ENCODE data around the gene UNC5A. TPM values are rescaled to one million over a fixed set of nuclear protein-coding genes. Genes with fewer than 3 reads are reported as not detected.

The UNC5A gene
- total RNA-seq (not detected), total RNA-seq (0 to 0.16 (median 0) reads per million in 172 experiments)
- polyA plus RNA-seq (2013, experiment 1 of 2): 0.04 TPM
- polyA plus RNA-seq (2013, experiment 2 of 2): 0.08 TPM

- Mint-ChIP-seq H3K27me3 (peaks cover 76% of the 10 kb centered on the region), H3K27ac (no peak within 1 kb of the TSS), H3K36me3 (ENCODE audit: low read depth) (no peaks in the 10 kb centered on the region), H3K4me3 (peak within 1 kb of the TSS; percentile 86), H3K4me1 (ENCODE audit: low read depth) (peaks cover 15% of the 10 kb centered on the region), H3K9me3 (no peaks in the 10 kb centered on the region)
- TF ChIP-seq CTCF (IDR thresholded peaks at IDR 0.05): no peak
- peak in 13 of 14 experiments; percentile 28 to 70 (median 46) for DNase-seq
- peaks cover 18% of the 10 kb centered on the region for H3K4me1 ChIP-seq (ENCODE audit: insufficient read depth, low read length)
- H3K4me3 ChIP-seq (ENCODE audit: low read length): peak within 1 kb of the TSS; percentile 24
- H3K27me3 ChIP-seq (ENCODE audit: control insufficient read depth in 1 of 2, insufficient read depth in 2 of 2, low read length in 2 of 2): peaks cover 57 to 66% of the 10 kb centered on the region in 2 experiments
- no peaks in the 10 kb centered on the region for H3K36me3 ChIP-seq (ENCODE audit: insufficient read depth, low read length)
- ATAC-seq (ENCODE audit: poor library complexity): peak; percentile 66
- intact Hi-C loops (cut with DNase I, micrococcal nuclease): no loop called here
- H3K27ac ChIP-seq (ENCODE audit: low read depth in 1 of 2, low read length in 2 of 2): no peak within 1 kb of the TSS
- CTCF ChIA-PET: no interaction called here
- POLR2A ChIA-PET: no interaction called here
- H3K9me3 ChIP-seq (ENCODE audit: control insufficient read depth in 1 of 2, insufficient read depth in 1 of 2, low read length in 2 of 2): peaks cover 0 to 15% of the 10 kb centered on the region in 2 experiments
Measured at GRCh38 chr5:176810081-176810597, at the start of gene UNC5A. Gene UNC5A, plus strand, starts transcription at chr5:176810559. Its CDS starts 192 bp downstream, at chr5:176810751.

GRCh38 chr5:176761755-176762154, 48.6 kb upstream of the UNC5A start:
- POLR2A ChIA-PET: no interaction called here
- ATAC-seq (ENCODE audit: poor library complexity): no peak
- no peak overlapping the region for H3K4me3 Mint-ChIP-seq

GRCh38 chr5:176762489-176762888, 47.9 kb upstream of the UNC5A start:
- no peaks in the 10 kb centered on the region for H3K4me1 Mint-ChIP-seq (ENCODE audit: low read depth)
- peaks cover 55% of the 10 kb centered on the region for H3K27me3 Mint-ChIP-seq
- no peak for ATAC-seq (ENCODE audit: poor library complexity)
- POLR2A ChIA-PET: no interaction called here
- peaks cover 2% of the 10 kb centered on the region for H3K9me3 Mint-ChIP-seq
- Histone ChIP-seq H3K4me3 (ENCODE audit: low read length) (no peak overlapping the region), H3K9me3 (ENCODE audit: control insufficient read depth in 1 of 2, insufficient read depth in 1 of 2, low read length in 2 of 2) (peaks cover 5 to 15% of the 10 kb centered on the region in 2 experiments), H3K4me1 (ENCODE audit: insufficient read depth, low read length) (no peaks in the 10 kb centered on the region), H3K27me3 (ENCODE audit: control insufficient read depth in 1 of 2, insufficient read depth in 2 of 2, low read length in 2 of 2) (peaks cover 5 to 7% of the 10 kb centered on the region in 2 experiments), H3K27ac (ENCODE audit: low read depth in 1 of 2, low read length in 2 of 2) (no peak overlapping the region), H3K36me3 (ENCODE audit: insufficient read depth, low read length) (no peaks in the 10 kb centered on the region)
- no peaks in the 10 kb centered on the region for H3K36me3 Mint-ChIP-seq (ENCODE audit: low read depth)
- intact Hi-C loops (cut with DNase I, micrococcal nuclease): no loop called here
- no peak overlapping the region for H3K4me3 Mint-ChIP-seq
- no peak for TF ChIP-seq CTCF (IDR thresholded peaks at IDR 0.05)
- H3K27ac Mint-ChIP-seq: no peak overlapping the region
- CTCF ChIA-PET: no interaction called here
- no peak for DNase-seq

More at GRCh38 chr5:176761755-176762154, 48.6 kb upstream of the UNC5A start:
- H3K36me3 ChIP-seq (ENCODE audit: insufficient read depth, low read length): no peaks in the 10 kb centered on the region
- no peak overlapping the region for H3K4me3 ChIP-seq (ENCODE audit: low read length)
- Mint-ChIP-seq H3K4me1 (ENCODE audit: low read depth) (no peaks in the 10 kb centered on the region), H3K9me3 (peaks cover 2% of the 10 kb centered on the region), H3K36me3 (ENCODE audit: low read depth) (no peaks in the 10 kb centered on the region), H3K27ac (no peak overlapping the region), H3K27me3 (peaks cover 54% of the 10 kb centered on the region)
- CTCF ChIA-PET: no interaction called here
- peaks cover under 1 to 15% of the 10 kb centered on the region in 2 experiments for H3K9me3 ChIP-seq (ENCODE audit: control insufficient read depth in 1 of 2, insufficient read depth in 1 of 2, low read length in 2 of 2)
- DNase-seq: no peak
- no peak overlapping the region for H3K27ac ChIP-seq (ENCODE audit: low read depth in 1 of 2, low read length in 2 of 2)
- H3K4me1 ChIP-seq (ENCODE audit: insufficient read depth, low read length): no peaks in the 10 kb centered on the region
- H3K27me3 ChIP-seq (ENCODE audit: control insufficient read depth in 1 of 2, insufficient read depth in 2 of 2, low read length in 2 of 2): peaks cover 3 to 5% of the 10 kb centered on the region in 2 experiments
- TF ChIP-seq CTCF (IDR thresholded peaks at IDR 0.05): no peak
- intact Hi-C loops (cut with DNase I, micrococcal nuclease): no loop called here

Measured in CD4-positive, alpha-beta T cell (primary cell).